Measurements from ENCODE around the gene CACUL1. TPM values are rescaled to one million over a fixed set of nuclear protein-coding genes. Genes with fewer than 3 reads are reported as not detected.

Gene CACUL1
- total RNA-seq, 3 donors from 2014 or later: 33.4 to 68.6 (median 55.2) TPM

- Histone ChIP-seq H3K4me1 (peaks cover 0 to 16% of the 10 kb centered on the region in 2 donors), H3K27ac (peak overlapping the region; percentile 27 to 65), H3K27me3 (no peaks in the 10 kb centered on the region), H3K36me3 (no peaks in the 10 kb centered on the region), H3K9me3 (no peaks in the 10 kb centered on the region), H3K4me3 (no peak overlapping the region)
- intact Hi-C loops (cut with DNase I; ENCODE audit: low total_unique reads): no loop called here
- no peak for DNase-seq (ENCODE audit: low spot score in 2 of 2)
- TF ChIP-seq CTCF (IDR thresholded peaks at IDR 0.05) (no peak), POLR2AphosphoS5 (IDR thresholded peaks at IDR 0.05) (no peak), POLR2A (IDR thresholded peaks at IDR 0.05) (no peak)
These were observed 23.9 kb downstream of the CACUL1 start for GRCh38 chr10:118730756-118731456.

GRCh38 chr10:118729641-118730258, 25.0 kb downstream of the CACUL1 start:
- H3K27ac ChIP-seq: peak overlapping the region; percentile 27 to 34

GRCh38 chr10:118729200-118729599, 25.6 kb downstream of the CACUL1 start:
- intact Hi-C loops (cut with DNase I; ENCODE audit: low total_unique reads): no loop called here
- Histone ChIP-seq H3K27ac (peak overlapping the region in 1 of 2 donors; percentile 27), H3K4me1 (peaks cover 0 to 14% of the 10 kb centered on the region in 2 donors)

More at GRCh38 chr10:118729641-118730258, 25.0 kb downstream of the CACUL1 start:
- intact Hi-C loops (cut with DNase I; ENCODE audit: low total_unique reads): no loop called here
- TF ChIP-seq CTCF (IDR thresholded peaks at IDR 0.05): no peak
- TF ChIP-seq POLR2A (IDR thresholded peaks at IDR 0.05): no peak
- TF ChIP-seq POLR2AphosphoS5 (IDR thresholded peaks at IDR 0.05): no peak
- Histone ChIP-seq H3K9me3 (no peaks in the 10 kb centered on the region), H3K36me3 (no peaks in the 10 kb centered on the region), H3K4me1 (peaks cover 0 to 18% of the 10 kb centered on the region in 2 donors), H3K4me3 (no peak overlapping the region), H3K27me3 (no peaks in the 10 kb centered on the region)
- DNase-seq (ENCODE audit: low spot score in 2 of 2): no peak

GRCh38 chr10:118725886-118726500, 28.8 kb downstream of the CACUL1 start:
- no peaks in the 10 kb centered on the region for H3K36me3 ChIP-seq
- intact Hi-C loops (cut with DNase I; ENCODE audit: low total_unique reads): no loop called here
- peaks cover 0 to 13% of the 10 kb centered on the region in 2 donors for H3K4me1 ChIP-seq
- H3K4me3 ChIP-seq: no peak overlapping the region
- peak overlapping the region; percentile 66 to 69 for H3K27ac ChIP-seq
- DNase-seq (ENCODE audit: low spot score in 2 of 2): no peak
- no peak for TF ChIP-seq POLR2A (IDR thresholded peaks at IDR 0.05)
- no peak for TF ChIP-seq POLR2AphosphoS5 (IDR thresholded peaks at IDR 0.05)
- TF ChIP-seq CTCF (IDR thresholded peaks at IDR 0.05): no peak
- H3K9me3 ChIP-seq: no peaks in the 10 kb centered on the region
- no peaks in the 10 kb centered on the region for H3K27me3 ChIP-seq

More at GRCh38 chr10:118729200-118729599, 25.6 kb downstream of the CACUL1 start:
- no peak for DNase-seq (ENCODE audit: low spot score in 2 of 2)
- Histone ChIP-seq H3K4me3 (no peak overlapping the region), H3K27me3 (no peaks in the 10 kb centered on the region), H3K36me3 (no peaks in the 10 kb centered on the region), H3K9me3 (no peaks in the 10 kb centered on the region)
- TF ChIP-seq POLR2A (IDR thresholded peaks at IDR 0.05) (no peak), POLR2AphosphoS5 (IDR thresholded peaks at IDR 0.05) (no peak)

GRCh38 chr10:118723466-118723865, 31.3 kb downstream of the CACUL1 start:
- TF ChIP-seq POLR2A (IDR thresholded peaks at IDR 0.05): no peak
- no peak for TF ChIP-seq CTCF (IDR thresholded peaks at IDR 0.05)
- no peak for TF ChIP-seq POLR2AphosphoS5 (IDR thresholded peaks at IDR 0.05)
- H3K27me3 ChIP-seq: no peaks in the 10 kb centered on the region
- no peak for DNase-seq (ENCODE audit: low spot score in 2 of 2)
- no peak overlapping the region for H3K4me3 ChIP-seq
- no peak overlapping the region for H3K27ac ChIP-seq
- H3K4me1 ChIP-seq: peaks cover 0 to 9% of the 10 kb centered on the region in 2 donors
- H3K9me3 ChIP-seq: no peaks in the 10 kb centered on the region
- intact Hi-C loops (cut with DNase I; ENCODE audit: low total_unique reads): no loop called here
- H3K36me3 ChIP-seq: no peaks in the 10 kb centered on the region

Data from breast epithelium (tissue), 4 donors.